OCI-LY3 (cell line): ENCODE measurements around the gene CASK.

ENCODE experiments used
- H2AFZ ChIP-seq: fragments of 200-600, 300-600 bp; shearing (Covaris generic); 2 replicates; pipeline ENCODE4 v1.6.0; 2014; ENCODE audit warnings: antibody characterized with exemption, low read depth, low read length
- H3K27ac ChIP-seq: fragments of 200-600, 300-600 bp; sonication (generic); 2 replicates; pipeline ENCODE4 v1.5.1; 2014; ENCODE audit warnings: mild to moderate bottlenecking, low read length, moderate library complexity, mixed read lengths
- H3K27me3 ChIP-seq: fragments of 200-600, 300-600 bp; sonication (generic); 2 replicates; pipeline ENCODE4 v1.6.1; 2014; ENCODE audit warnings: low read depth, low read length, mixed read lengths
- H3K36me3 ChIP-seq: fragments of 200-600, 300-600 bp; sonication (generic); replicated peaks from 2 replicates; pipeline ENCODE3; 2014; ENCODE audit warnings: low read depth, low read length, mixed read lengths
- H3K4me1 ChIP-seq: fragments of 300-600, 200-600 bp; sonication (generic); 2 replicates; pipeline ENCODE4 v1.6.1; 2014; ENCODE audit warnings: low read length, mixed read lengths
- H3K4me2 ChIP-seq: fragments of 200-600, 300-600 bp; sonication (generic); 2 replicates; pipeline ENCODE4 v1.6.1; 2014; ENCODE audit warnings: low read length, mixed read lengths
- H3K4me3 ChIP-seq: fragments of 300-600, 200-600 bp; sonication (generic); 2 replicates; pipeline ENCODE4 v1.5.1; 2014; ENCODE audit warnings: antibody characterized with exemption, mild to moderate bottlenecking, low read length, moderate library complexity
- H3K79me2 ChIP-seq: fragments of 300-600, 200-600 bp; shearing (Covaris generic); 2 replicates; pipeline ENCODE4 v1.6.1; 2014; ENCODE audit warnings: mild to moderate bottlenecking, low read length, mixed read lengths
- H3K9ac ChIP-seq: fragments of 300-600, 200-600 bp; shearing (Covaris generic); 2 replicates; pipeline ENCODE4 v1.6.0; 2014; ENCODE audit warnings: mild to moderate bottlenecking, low read length, moderate library complexity
- H3K9me3 ChIP-seq: fragments of 200-600, 300-600 bp; shearing (Covaris generic); 2 replicates; pipeline ENCODE4 v1.6.1; 2014; ENCODE audit warnings: low read length, mixed read lengths; ENCODE audit not compliant: insufficient read depth
- H4K20me1 ChIP-seq: fragments of 200-600, 300-600 bp; sonication (generic); 2 replicates; pipeline ENCODE4 v1.6.1; 2016; ENCODE audit warnings: low read length, mixed read lengths; ENCODE audit not compliant: insufficient read depth
- CTCF ChIP-seq: fragments of 200-600, 300-600 bp; sonication (generic); IDR thresholded peaks from 2 replicates; pipeline ENCODE4 v1.5.1; 2014; ENCODE audit warnings: antibody characterized with exemption, low read length, low read depth
- EZH2phosphoT487 ChIP-seq: fragments of 200-600 bp; shearing (Covaris generic); IDR thresholded peaks from 2 replicates; pipeline ENCODE4 v1.6.1; 2018; ENCODE audit warnings: antibody characterized with exemption, mixed run types, low read depth

CASK gene

GRCh38 chrX:41528784-41529183, 394.6 kb downstream of the CASK start:
- Histone ChIP-seq H3K4me2 (no peak overlapping the region), H3K9me3 (no peaks in the 10 kb centered on the region), H3K4me3 (no peak overlapping the region)

DNA sequence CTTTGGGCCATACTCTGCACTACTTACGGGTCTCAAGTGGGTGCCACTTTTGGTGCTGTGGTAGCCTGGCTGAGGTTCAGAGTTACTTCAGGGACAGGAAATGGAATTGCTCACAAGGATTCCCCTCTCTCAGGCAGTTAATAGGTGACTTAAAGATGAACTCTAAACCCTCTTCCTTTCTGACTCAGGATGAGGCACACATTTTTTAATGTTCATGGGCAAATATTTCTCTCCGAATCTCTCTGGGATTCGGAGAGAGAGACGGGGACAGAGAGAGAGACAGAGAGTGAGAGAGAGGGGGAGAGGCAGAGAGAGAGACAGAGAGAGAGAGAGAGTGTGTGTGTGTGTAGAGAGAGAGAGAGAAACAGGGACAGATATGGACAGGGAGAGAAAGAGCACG, 396.4 kb downstream of the CASK start:
- Histone ChIP-seq H3K27ac (no peak overlapping the region), H3K4me3 (no peak overlapping the region), H3K4me1 (no peaks in the 10 kb centered on the region), H3K36me3 (peaks cover 5% of the 10 kb centered on the region), H3K79me2 (no peaks in the 10 kb centered on the region), H2AFZ (no peak overlapping the region), H3K4me2 (no peak overlapping the region), H3K9ac (no peak overlapping the region), H3K27me3 (no peaks in the 10 kb centered on the region), H4K20me1 (no peaks in the 10 kb centered on the region), H3K9me3 (no peaks in the 10 kb centered on the region)
- TF ChIP-seq CTCF (no peak), EZH2phosphoT487 (no peak)

More at GRCh38 chrX:41528784-41529183, 394.6 kb downstream of the CASK start:
- H3K79me2 ChIP-seq, result no peaks in the 10 kb centered on the region
- H4K20me1 ChIP-seq, result no peaks in the 10 kb centered on the region
- H3K4me1 ChIP-seq, result no peaks in the 10 kb centered on the region
- H3K36me3 ChIP-seq, result peaks cover 5% of the 10 kb centered on the region
- no peak overlapping the region for H3K27ac ChIP-seq
- H2AFZ ChIP-seq, result no peak overlapping the region
- no peak overlapping the region for H3K9ac ChIP-seq
- TF ChIP-seq CTCF (no peak), EZH2phosphoT487 (no peak)
- no peaks in the 10 kb centered on the region for H3K27me3 ChIP-seq

DNA sequence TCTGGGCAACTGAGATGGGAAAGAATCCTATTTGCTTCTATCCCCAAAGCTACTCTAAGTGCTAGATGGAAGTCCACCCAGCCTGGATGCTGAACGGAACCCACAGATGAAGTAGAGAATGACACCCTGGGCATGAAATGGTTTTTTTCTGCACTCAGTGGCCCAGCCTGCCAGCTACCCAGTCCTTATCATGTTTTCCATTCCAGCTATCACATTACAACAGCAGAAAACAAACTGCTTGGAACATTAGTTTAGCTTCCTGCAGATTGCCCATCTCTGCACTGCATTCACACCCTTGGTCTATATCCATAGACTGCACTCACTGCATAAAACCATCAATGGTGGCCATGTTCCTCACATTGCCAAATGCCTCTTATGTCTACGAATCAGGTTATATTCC, 397.1 kb downstream of the CASK start:
- H3K27me3 ChIP-seq, result no peaks in the 10 kb centered on the region
- no peak overlapping the region for H3K4me3 ChIP-seq
- H3K36me3 ChIP-seq, result peaks cover 5% of the 10 kb centered on the region
- H3K4me2 ChIP-seq, result no peak overlapping the region
- no peaks in the 10 kb centered on the region for H3K4me1 ChIP-seq
- H3K9ac ChIP-seq, result no peak overlapping the region
- H3K27ac ChIP-seq, result no peak overlapping the region
- no peaks in the 10 kb centered on the region for H4K20me1 ChIP-seq
- H3K9me3 ChIP-seq, result no peaks in the 10 kb centered on the region
- no peaks in the 10 kb centered on the region for H3K79me2 ChIP-seq
- H2AFZ ChIP-seq, result no peak overlapping the region
- TF ChIP-seq EZH2phosphoT487, result no peak
- no peak for TF ChIP-seq CTCF

- Histone ChIP-seq H4K20me1 (no peaks in the 10 kb centered on the region), H3K27me3 (no peaks in the 10 kb centered on the region), H3K9me3 (no peaks in the 10 kb centered on the region), H3K9ac (no peak overlapping the region), H3K36me3 (no peaks in the 10 kb centered on the region), H3K79me2 (no peaks in the 10 kb centered on the region), H3K4me2 (no peak overlapping the region), H3K4me3 (no peak overlapping the region), H3K4me1 (no peaks in the 10 kb centered on the region), H2AFZ (no peak overlapping the region), H3K27ac (no peak overlapping the region)
- no peak for TF ChIP-seq EZH2phosphoT487
- TF ChIP-seq CTCF, result no peak
Measured at GRCh38 chrX:41522671-41523070, 400.7 kb downstream of the CASK start.
